Renal cortical epithelial cell (primary cell): ENCODE measurements around the gene GALK2. TPM values are rescaled to one million over a fixed set of nuclear protein-coding genes. Genes with fewer than 3 reads are reported as not detected.
"Not testable (repeated sequence)": the region's sequence is repeated elsewhere in the genome, so short reads cannot be mapped to it uniquely, and the experiment has no call there.

Source experiments
- DNase-seq: peaks from one replicate; pipeline ENCODE4 v3.0.0-alpha.2; 2011; ENCODE audit warnings: low read depth
- total RNA-seq: library from RNA; depleted of rRNA; stranded (reverse); fragments of >200 nt; gene quantifications from 2 replicates; pipeline ENCODE4 v1.2.3, GENCODE V29; 2014

GALK2 gene
- total RNA-seq, 1 donor from 2014 or later = 52.4 TPM

DNA sequence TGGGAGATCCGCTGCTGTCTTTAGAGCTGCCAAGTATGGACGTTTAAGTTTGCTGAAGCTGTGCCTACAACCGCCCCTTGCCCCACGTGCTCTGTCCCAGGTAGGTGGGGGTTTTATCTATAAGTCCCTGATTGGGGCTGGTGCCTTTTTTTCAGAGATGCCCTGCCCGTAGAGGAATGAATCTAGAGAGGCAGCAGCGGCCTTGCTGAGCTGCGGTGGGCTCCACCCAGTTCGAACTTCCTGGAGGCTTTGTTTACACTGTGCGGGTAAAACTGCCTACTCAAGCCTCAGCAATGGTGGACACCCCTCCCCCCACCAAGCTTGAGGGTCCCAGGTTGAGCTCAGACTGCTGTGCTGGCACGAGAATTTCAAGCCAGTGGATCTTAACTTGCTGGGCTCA lies 169.6 kb downstream of the GALK2 start:
- DNase-seq = no peak

- DNase-seq = peak; percentile 6
These were observed 173.5 kb downstream of the GALK2 start for GRCh38 chr15:49343546-49343945.

GRCh38 chr15:49354439-49354838 lies 184.4 kb downstream of the GALK2 start:
- not testable (repeated sequence) for DNase-seq

DNA sequence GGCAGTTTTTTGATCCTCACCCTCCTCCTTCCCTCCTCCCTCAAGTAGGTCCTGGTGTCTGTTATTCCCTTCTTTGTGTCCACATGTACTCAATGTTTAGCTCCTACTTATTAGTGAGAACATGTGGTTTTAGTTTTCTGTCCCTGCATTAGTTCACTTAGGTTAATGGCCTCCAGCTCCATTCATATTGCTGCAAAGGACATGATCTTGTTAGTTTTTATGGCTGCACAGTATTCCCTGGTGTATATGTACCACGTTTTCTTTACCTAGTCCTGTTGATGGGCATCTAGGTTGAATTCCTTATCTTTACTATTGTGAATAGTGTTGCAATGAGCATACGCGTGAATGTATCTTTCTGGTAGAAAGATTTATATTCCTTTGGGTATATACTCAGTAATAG lies 191.3 kb downstream of the GALK2 start:
- DNase-seq = no peak

GRCh38 chr15:49366496-49366895 lies 196.4 kb downstream of the GALK2 start:
- DNase-seq = no peak

DNA sequence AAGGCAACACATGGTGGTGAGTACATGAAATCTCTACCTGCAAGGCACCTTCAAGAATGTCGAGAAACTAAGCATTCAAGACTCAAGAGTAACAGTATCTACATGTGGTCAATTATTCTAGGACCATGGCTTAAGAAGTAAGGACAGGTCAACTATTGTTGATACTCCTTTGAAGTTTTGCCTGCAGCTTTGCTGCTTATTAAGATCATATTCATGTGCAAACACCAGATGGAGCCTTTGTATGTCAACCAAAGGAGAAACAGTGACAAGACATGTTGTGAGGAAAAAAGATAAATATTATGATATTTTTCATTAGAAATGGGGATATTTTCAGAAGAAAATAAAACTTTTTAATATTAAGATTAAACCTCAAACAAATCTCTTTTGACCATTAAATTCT lies 200.7 kb downstream of the GALK2 start:
- DNase-seq = no peak

GRCh38 chr15:49372366-49372765 lies 202.3 kb downstream of the GALK2 start:
- DNase-seq = no peak

DNA sequence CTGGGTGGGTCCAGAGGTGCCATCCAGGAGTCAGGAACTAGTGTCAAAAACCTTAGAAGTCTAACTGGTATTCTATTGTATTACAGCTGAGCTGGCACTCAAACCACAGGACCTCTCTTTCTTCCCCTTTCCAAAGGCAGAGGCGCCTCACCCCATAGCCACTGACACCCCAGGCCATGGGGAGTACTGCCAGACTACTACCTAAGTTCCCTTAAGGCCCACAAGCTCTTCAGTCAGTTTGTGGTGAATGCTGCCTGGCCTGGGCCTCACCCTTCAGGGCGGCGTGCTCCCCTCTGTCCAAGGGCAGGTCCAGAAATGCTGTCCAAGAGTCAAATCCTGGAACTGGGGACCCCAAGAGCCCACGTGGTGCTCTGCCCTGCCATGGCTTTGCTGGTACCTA lies 209.9 kb downstream of the GALK2 start:
- no peak for DNase-seq

- no peak for DNase-seq
These were observed 210.9 kb downstream of the GALK2 start for GRCh38 chr15:49380912-49381311.

Other genes starting within 250 kb of the GALK2 start
- gene SHC4, start 206.3 kb upstream of the GALK2 start, total RNA-seq = 0.89 and 7.3 TPM in 2 replicates
- 24.8 and 52.0 TPM in 2 replicates for gene SECISBP2L, start 123.8 kb upstream of the GALK2 start, total RNA-seq
- gene COPS2, start 14.6 kb upstream of the GALK2 start, total RNA-seq = 66.0 and 111 TPM in 2 replicates